HepG2 (cell line): ENCODE measurements around the gene GTF2H2C. TPM values are rescaled to one million over a fixed set of nuclear protein-coding genes. Genes with fewer than 3 reads are reported as not detected.

ENCODE experiments used
- ATAC-seq: fragments of 200-7000 bp; cut with Tn5 transposase; 3 replicates; pipeline ENCODE4 v1.9.1; 2020; ENCODE audit warnings: mild to moderate bottlenecking, moderate library complexity
- BruUV-seq: library from RNA; stranded (reverse); fragments of 400-500 nt; replicated peaks from 2 replicates; lab custom pipeline; 2021; lab: Mats Ljungman, UMichigan
- CTCF ChIA-PET: fragments of 300-600 bp; formaldehyde crosslinking; extraction: SDS; loops from one replicate; lab custom pipeline; 2021; ENCODE audit warnings: low total read pairs, inconsistent platforms, low intra/inter-chr PET ratio; lab: Yijun Ruan, JAX
- POLR2A ChIA-PET: fragments of 350-600 bp; sonication (Branson Sonifier 250); formaldehyde crosslinking; loops from one replicate; lab custom pipeline; 2020; ENCODE audit warnings: antibody characterized with exemption, inconsistent platforms; lab: Yijun Ruan, JAX
- DNase-seq: peaks from one replicate; pipeline ENCODE4 v3.0.0-alpha.2; 2015; ENCODE audit warnings: low spot score
- FAIRE-seq: peaks from 3 replicates; lab custom pipeline; 2011; peaks lifted over from hg19 to GRCh38; lab: Jason Lieb, UNC
- H2AFZ ChIP-seq: one replicate; pipeline ENCODE4 v1.6.1; 2011; ENCODE audit warnings: low read length, inconsistent platforms
- H3K27ac ChIP-seq: fragments of 300-600 bp; 3 replicates; pipeline ENCODE4 v1.8.0; 2011; ENCODE audit warnings: mixed run types, mild to moderate bottlenecking, mixed read lengths, low read length, inconsistent platforms; ENCODE audit not compliant: insufficient read depth; ENCODE audit errors: extremely low read length
- H3K27me3 ChIP-seq, 2 experiments: fragments of 200-600 bp in 1 of 2; 2 replicates in 1 of 2; 3 replicates in 1 of 2; pipeline versions ENCODE4 v1.6.0 to v1.8.0; 2011; ENCODE audit warnings: low read length in 2 of 2, mild to moderate bottlenecking in 2 of 2, moderate library complexity in 2 of 2, inconsistent platforms in 1 of 2; ENCODE audit not compliant: insufficient read depth in 2 of 2, control insufficient read depth in 1 of 2
- H3K36me3 ChIP-seq, 2 experiments: fragments of 200-600 bp in 1 of 2; replicated peaks in 1 of 2; 2 replicates in 1 of 2; 3 replicates in 1 of 2; pipeline versions ENCODE4 v1.5.1 to v1.8.0; 2011; ENCODE audit warnings: low read length in 2 of 2, inconsistent platforms in 1 of 2; ENCODE audit not compliant: insufficient read depth in 2 of 2, control insufficient read depth in 1 of 2
- H3K4me1 ChIP-seq: 2 replicates; pipeline ENCODE4 v1.5.1; 2012; ENCODE audit warnings: low read length, inconsistent platforms; ENCODE audit not compliant: insufficient read depth
- H3K4me2 ChIP-seq: 2 replicates; pipeline ENCODE4 v1.6.0; 2011; ENCODE audit warnings: low read depth, low read length, inconsistent platforms
- H3K4me3 ChIP-seq, 3 experiments: fragments of 200-600 bp in 1 of 3; sonication (generic), shearing (Covaris generic) in 1 of 3; replicated peaks in 1 of 3; 2 replicates each; pipeline ENCODE4 v1.5.1; 2011 to 2016; ENCODE audit warnings: low read length in 3 of 3, inconsistent platforms in 2 of 3, low read depth in 2 of 3, mild to moderate bottlenecking in 2 of 3, control low read depth in 1 of 3, mixed read lengths in 1 of 3; ENCODE audit not compliant: insufficient read depth in 1 of 3
- H3K79me2 ChIP-seq: one replicate; pipeline ENCODE4 v1.6.1; 2011; ENCODE audit warnings: low read length, inconsistent platforms; ENCODE audit not compliant: insufficient read depth
- H3K9ac ChIP-seq: 2 replicates; pipeline ENCODE4 v1.6.0; 2011; ENCODE audit warnings: mild to moderate bottlenecking, low read depth, low read length, inconsistent platforms; ENCODE audit not compliant: insufficient read depth
- H3K9me3 ChIP-seq: 2 replicates; pipeline ENCODE4 v1.5.1; 2012; ENCODE audit warnings: mild to moderate bottlenecking, low read length
- H4K20me1 ChIP-seq: 2 replicates; pipeline ENCODE4 v1.6.0; 2011; ENCODE audit warnings: inconsistent platforms, mild to moderate bottlenecking, low read length, moderate library complexity; ENCODE audit not compliant: insufficient read depth
- BRCA1 ChIP-seq: sonication (generic); formaldehyde crosslinking; IDR thresholded peaks from 2 replicates; pipeline ENCODE4 v1.4.0; 2020; ENCODE audit warnings: missing genetic modification reagents
- E2F1 ChIP-seq: sonication (generic); formaldehyde crosslinking; IDR thresholded peaks from 2 replicates; pipeline ENCODE4 v1.5.0; 2020; ENCODE audit warnings: missing genetic modification reagents
- HHEX ChIP-seq: IDR thresholded peaks from 2 replicates; pipeline ENCODE4 v1.6.1; 2016; ENCODE audit warnings: control low read depth
- NONO ChIP-seq, 2 experiments: fragments of 450-650 bp in 1 of 2; sonication (generic) in 1 of 2; formaldehyde crosslinking in 1 of 2; IDR thresholded peaks in 1 of 2; conservative IDR thresholded peaks in 1 of 2; 2 replicates each; pipeline versions ENCODE4 v1.6.1 to v1.8.0; 2017 to 2022; ENCODE audit warnings: mild to moderate bottlenecking in 1 of 2, missing genetic modification reagents in 1 of 2, moderate library complexity in 1 of 2
- PHF21A ChIP-seq: sonication (generic); formaldehyde crosslinking; IDR thresholded peaks from 2 replicates; pipeline ENCODE4 v1.5.0; 2020; ENCODE audit warnings: mild to moderate bottlenecking, missing genetic modification reagents
- SOX5 ChIP-seq: IDR thresholded peaks from 2 replicates; pipeline ENCODE4 v1.6.1; 2016; ENCODE audit warnings: borderline replicate concordance
- TAF15 ChIP-seq: fragments of 200-400 bp; formaldehyde crosslinking; IDR thresholded peaks from one replicate; pipeline ENCODE4 v1.6.1; 2018; ENCODE audit warnings: mild to moderate bottlenecking, low read depth, low read length; ENCODE audit not compliant: poor library complexity, severe bottlenecking
- ZBTB14 ChIP-seq: sonication (generic); formaldehyde crosslinking; IDR thresholded peaks from 2 replicates; pipeline ENCODE4 v1.4.0; 2020; ENCODE audit warnings: missing genetic modification reagents
- ZNF326 ChIP-seq: sonication (generic); formaldehyde crosslinking; IDR thresholded peaks from 2 replicates; pipeline ENCODE4 v1.4.0; 2020; ENCODE audit warnings: missing genetic modification reagents, borderline replicate concordance
- ZNF329 ChIP-seq: sonication (generic); formaldehyde crosslinking; IDR thresholded peaks from 2 replicates; pipeline ENCODE4 v1.9.0; 2021; ENCODE audit warnings: low read depth, mild to moderate bottlenecking, missing genetic modification reagents
- ZNF432 ChIP-seq: sonication (generic); formaldehyde crosslinking; IDR thresholded peaks from 2 replicates; pipeline ENCODE4 v1.5.0; 2020; ENCODE audit warnings: missing genetic modification reagents, mild to moderate bottlenecking, borderline replicate concordance
- ZNF496 ChIP-seq: sonication (generic); formaldehyde crosslinking; IDR thresholded peaks from 2 replicates; pipeline ENCODE4 v1.8.1; 2023; ENCODE audit warnings: mild to moderate bottlenecking, moderate library complexity, missing genetic modification reagents; ENCODE audit not compliant: insufficient replicate concordance
- ZNF607 ChIP-seq: sonication (generic); formaldehyde crosslinking; IDR thresholded peaks from 2 replicates; pipeline ENCODE4 v1.5.1; 2020; ENCODE audit warnings: missing genetic modification reagents, mild to moderate bottlenecking, borderline replicate concordance
- ZNF740 ChIP-seq: sonication (generic); formaldehyde crosslinking; IDR thresholded peaks from 2 replicates; pipeline ENCODE4 v1.4.0; 2020; ENCODE audit warnings: missing genetic modification reagents
- ZSCAN5A ChIP-seq: sonication (generic); formaldehyde crosslinking; IDR thresholded peaks from 2 replicates; pipeline ENCODE4 v1.8.0; 2022; ENCODE audit warnings: mild to moderate bottlenecking, missing genetic modification reagents, borderline replicate concordance
- WGBS: methylation state at CpG from one replicate; pipeline ENCODE4 v1.1.6; 2017; ENCODE audit warnings: low lambda C conversion rate; 5-methylcytosine and 5-hydroxymethylcytosine counted together
- in situ Hi-C: cut with HindIII; loops from 2 replicates; pipeline ENCODE4 v1.10.0; 2017; ENCODE audit warnings: low pct_unique_long_range_greater_than_20kb; ENCODE audit not compliant: extremely low pct_ligation_motif_present
- intact Hi-C: fragments of 100-400 bp; cut with micrococcal nuclease; formaldehyde crosslinking; loops from one replicate; pipeline ENCODE4 v1.10.0; 2022; ENCODE audit not compliant: unreplicated experiment
- polyA plus RNA-seq, 8 experiments: library from polyadenylated mRNA; depleted of rRNA in 3 of 8; stranded (reverse) in 7 of 8; unstranded in 1 of 8; fragments of >200 nt; fragmentation: Illumina TruSeq in 4 of 8; extraction: Trizol in 4 of 8; gene quantifications; 2 replicates each; pipeline versions ENCODE4 v1.2.1 to v1.2.3, GENCODE V29; 2011 to 2016; ENCODE audit warnings: low read depth in 4 of 8, missing spikeins in 1 of 8, mixed read lengths in 1 of 8; ENCODE audit not compliant: insufficient read depth in 1 of 8
- total RNA-seq, 5 experiments: library from RNA; depleted of rRNA; stranded (reverse); fragments of >200 nt; fragmentation: Illumina TruSeq; extraction: Trizol; gene quantifications; 2 replicates each; pipeline ENCODE4 v1.2.3, GENCODE V29; 2016; ENCODE audit warnings: low read depth in 1 of 5

The GTF2H2C gene
- total and polyA plus RNA-seq, 2 of the 13 experiments (the other 11 are each of a cell fraction or from before 2014, with no cell fraction given), result 29.7 to 62.9 TPM

- TF ChIP-seq ZSCAN5A (CRISPR knock-in tag) (no peak), ZNF329 (CRISPR knock-in tag) (no peak), HHEX (CRISPR knock-in tag) (no peak)
- TF ChIP-seq, all 625 proteins: peak for 0
These were observed 43.2 kb upstream of the GTF2H2C start (continued) for GRCh38 chr5:69516769-69517168.

- Histone ChIP-seq H3K9me3 (no peaks in the 10 kb centered on the region), H2AFZ (no peak overlapping the region), H4K20me1 (no peaks in the 10 kb centered on the region), H3K4me1 (peaks cover 45% of the 10 kb centered on the region), H3K27me3 (no peaks in the 10 kb centered on the region), H3K27ac (peak overlapping the region; percentile 59), H3K36me3 (peaks cover 0 to 3% of the 10 kb centered on the region in 2 experiments; a peak in 2 of 5 replicates), H3K79me2 (peaks cover 6% of the 10 kb centered on the region), H3K9ac (0 out of 2 replicates have a peak overlapping the region, but pooled peaks have one; percentile 26), H3K4me3 (no peak overlapping the region; a peak in 1 of 6 replicates), H3K4me2 (peak overlapping the region; percentile 60)
- in situ Hi-C loops (no loop called here), intact Hi-C loops (no loop called here)
- BruUV-seq, result no TSS peak
- FAIRE-seq (peak; percentile 71), ATAC-seq (peak; percentile 83), DNase-seq (peak; percentile 79)
- WGBS, result 2% methylated on average over 4 of the region's 4 CpGs
- ChIA-PET POLR2A (interaction anchor here (0.8 to 3.4 kb wide), 8 partner anchors 12 to 424 kb away, joined by 3 to 12 read pairs (median 4); partner anchors contain the start of genes AK6, GTF2H2C, OCLN and RAD17), CTCF (no interaction called here)
- TF ChIP-seq NONO (IDR thresholded peaks at IDR 0.05) (no peak), NONO (CRISPR knock-in tag; conservative IDR thresholded peaks at IDR 0.05) (no peak), ZNF432 (no peak), SOX5 (CRISPR knock-in tag) (peak; percentile 61; the same call in 1 of the 2 replicates), PHF21A (CRISPR knock-in tag) (peak; percentile 32; the same call in 1 of the 2 replicates), TAF15 (no peak), ZNF740 (no peak), BRCA1 (0 out of 2 replicates have a peak, but pooled peaks have one; percentile 43), ZBTB14 (CRISPR knock-in tag) (no peak), ZNF496 (no peak), ZNF326 (CRISPR knock-in tag) (no peak), E2F1 (CRISPR knock-in tag) (no peak), ZNF607 (CRISPR knock-in tag) (no peak)
These were observed 42.2 kb upstream of the GTF2H2C start for GRCh38 chr5:69517763-69518212.
